Measurements from ENCODE around the gene COL27A1. TPM values are rescaled to one million over a fixed set of nuclear protein-coding genes. Genes with fewer than 3 reads are reported as not detected.

The COL27A1 gene
- polyA plus RNA-seq, 1 of the 3 experiments (the other 2 are of a cell fraction) = 8.7 TPM

GRCh38 chr9:114252394-114252793 lies 97.1 kb downstream of the COL27A1 start (continued):
- TF ChIP-seq CHD2 (IDR thresholded peaks at IDR 0.05; ENCODE audit: low read length, partially characterized antibody) (no peak), EZH2phosphoT487 (IDR thresholded peaks at IDR 0.05; ENCODE audit: borderline replicate concordance, low read depth) (no peak)

- H3F3A ChIP-seq (replicated peaks; ENCODE audit: insufficient read depth) = no peaks in the 10 kb centered on the region
- TF ChIP-seq MXI1 (IDR thresholded peaks at IDR 0.05; ENCODE audit: low read depth, low read length) = no peak
- TF ChIP-seq ZBTB33 (IDR thresholded peaks at IDR 0.05; ENCODE audit: borderline replicate concordance, low read depth) = no peak
- no peak for TF ChIP-seq TEAD4 (IDR thresholded peaks at IDR 0.05; ENCODE audit: borderline replicate concordance, insufficient read depth)
- H3K4me2 ChIP-seq = no peak overlapping the region
- 86% methylated on average over 7 of the region's 10 CpGs for WGBS (ENCODE audit: low lambda C conversion rate)
- H3K27ac ChIP-seq (ENCODE audit: low read depth in 2 of 2, low read length in 1 of 2) = no peak overlapping the region
- ChIA-PET CTCF (interaction anchor here (1.0 to 9.8 kb wide), 5 partner anchors 15 to 102 kb away, joined by 3 to 63 read pairs (median 4); partner anchors contain the start of gene COL27A1), POLR2A (no interaction called here)
- H3K4me3 ChIP-seq (ENCODE audit: low read depth in 2 of 2, low read length in 1 of 2) = no peak overlapping the region
- H3K79me2 ChIP-seq (ENCODE audit: insufficient read depth) = no peaks in the 10 kb centered on the region
- H3K36me3 ChIP-seq (replicated peaks in 1 of 2; ENCODE audit: control insufficient read depth in 1 of 2, insufficient read depth in 2 of 2, low read length in 1 of 2) = no peaks in the 10 kb centered on the region
- no peaks in the 10 kb centered on the region for H3K9me2 ChIP-seq
- H3K9ac ChIP-seq = no peak overlapping the region
- H3K9me3 ChIP-seq = no peaks in the 10 kb centered on the region
- no peaks in the 10 kb centered on the region for H4K20me1 ChIP-seq (ENCODE audit: insufficient read depth)
- no peak for DNase-seq
- H3K4me1 ChIP-seq (ENCODE audit: control insufficient read depth in 1 of 2, insufficient read depth in 2 of 2, low read depth in 1 of 2, low read length in 1 of 2) = peaks cover 0 to 21% of the 10 kb centered on the region in 2 experiments; a peak in 1 of 4 replicates
- H3K27me3 ChIP-seq (ENCODE audit: insufficient read depth) = no peaks in the 10 kb centered on the region
- no peak overlapping the region for H2AFZ ChIP-seq (ENCODE audit: low read depth)
Measured at GRCh38 chr9:114256827-114257328, 101.5 kb downstream of the COL27A1 start.

- Histone ChIP-seq H3F3A (replicated peaks; ENCODE audit: insufficient read depth) (no peaks in the 10 kb centered on the region), H3K79me2 (ENCODE audit: insufficient read depth) (no peaks in the 10 kb centered on the region), H3K27ac (ENCODE audit: low read depth in 2 of 2, low read length in 1 of 2) (no peak overlapping the region), H3K9ac (no peak overlapping the region), H2AFZ (ENCODE audit: low read depth) (no peak overlapping the region), H4K20me1 (ENCODE audit: insufficient read depth) (no peaks in the 10 kb centered on the region), H3K9me3 (no peaks in the 10 kb centered on the region), H3K27me3 (ENCODE audit: insufficient read depth) (no peaks in the 10 kb centered on the region), H3K9me2 (no peaks in the 10 kb centered on the region), H3K4me3 (ENCODE audit: low read depth in 2 of 2, low read length in 1 of 2) (no peak overlapping the region), H3K4me1 (ENCODE audit: control insufficient read depth in 1 of 2, insufficient read depth in 2 of 2, low read depth in 1 of 2, low read length in 1 of 2) (peaks cover 0 to 21% of the 10 kb centered on the region in 2 experiments; a peak in 1 of 4 replicates), H3K36me3 (replicated peaks in 1 of 2; ENCODE audit: control insufficient read depth in 1 of 2, insufficient read depth in 2 of 2, low read length in 1 of 2) (no peaks in the 10 kb centered on the region), H3K4me2 (no peak overlapping the region)
- no peak for TF ChIP-seq SMC3 (IDR thresholded peaks at IDR 0.05; ENCODE audit: low read depth, low read length)
- CTCF ChIA-PET = interaction anchor here (0.8 to 9.8 kb wide), 5 partner anchors 14 to 176 kb away, joined by 3 to 63 read pairs (median 10); partner anchors contain the start of gene COL27A1
- WGBS (ENCODE audit: low lambda C conversion rate) = 95% methylated on average over 7 of the region's 10 CpGs
- no peak for DNase-seq
- POLR2A ChIA-PET = no interaction called here
Measured at GRCh38 chr9:114258218-114258617, 102.9 kb downstream of the COL27A1 start.
